H1 (cell line): ENCODE data around the gene VPS51. TPM values are rescaled to one million over a fixed set of nuclear protein-coding genes. Genes with fewer than 3 reads are reported as not detected.

Experiments used
- CTCF ChIA-PET: fragments of 300-600 bp; sonication (Branson Sonifier 250); formaldehyde crosslinking; loops from one replicate; lab custom pipeline; 2021; ENCODE audit not compliant: partially characterized antibody; lab: Charles Lee
- POLR2A ChIA-PET: fragments of 300-600 bp; sonication (Branson Sonifier 250); formaldehyde crosslinking; loops from one replicate; lab custom pipeline; 2021; ENCODE audit warnings: inconsistent platforms; ENCODE audit not compliant: partially characterized antibody; lab: Charles Lee
- DNase-seq, 2 experiments: peaks; one replicate each; pipeline versions ENCODE4 v3.0.0 to v3.0.0-alpha.2; 2010 to 2022; ENCODE audit warnings: low spot score in 2 of 2, low read depth in 1 of 2, mixed read lengths in 1 of 2
- FAIRE-seq: peaks from 2 replicates; lab custom pipeline; 2011; peaks lifted over from hg19 to GRCh38; lab: Jason Lieb, UNC
- H2AFZ ChIP-seq: 2 replicates; pipeline ENCODE4 v1.8.1; 2012; ENCODE audit warnings: low read length, inconsistent platforms
- H2AK5ac ChIP-seq: 2 replicates; pipeline ENCODE4 v1.6.1; 2013; ENCODE audit warnings: low read depth, low read length
- H2BK120ac ChIP-seq: replicated peaks from 2 replicates; pipeline ENCODE3; 2013; ENCODE audit warnings: low read depth, low read length, inconsistent platforms
- H2BK12ac ChIP-seq: 2 replicates; pipeline ENCODE4 v1.6.1; 2013; ENCODE audit warnings: low read depth, low read length
- H2BK15ac ChIP-seq: 2 replicates; pipeline ENCODE4 v1.6.1; 2013; ENCODE audit warnings: low read length
- H2BK20ac ChIP-seq: 2 replicates; pipeline ENCODE4 v1.6.1; 2013; ENCODE audit warnings: low read length
- H2BK5ac ChIP-seq: 2 replicates; pipeline ENCODE4 v1.6.1; 2013; ENCODE audit warnings: low read depth, low read length
- H3K14ac ChIP-seq: 2 replicates; pipeline ENCODE4 v1.6.1; 2013; ENCODE audit warnings: inconsistent platforms; ENCODE audit not compliant: insufficient read length
- H3K18ac ChIP-seq: 2 replicates; pipeline ENCODE4 v1.6.1; 2013; ENCODE audit warnings: low read length; ENCODE audit errors: extremely low read depth
- H3K23ac ChIP-seq: 2 replicates; pipeline ENCODE4 v1.6.1; 2013; ENCODE audit warnings: inconsistent platforms; ENCODE audit not compliant: insufficient read length
- H3K23me2 ChIP-seq: 2 replicates; pipeline ENCODE4 v1.6.1; 2013; ENCODE audit warnings: low read depth, low read length
- H3K27ac ChIP-seq: 2 replicates; pipeline ENCODE4 v1.6.1; 2011; ENCODE audit warnings: low read depth, low read length, inconsistent platforms
- H3K27me3 ChIP-seq, 4 experiments: replicated peaks in 1 of 4; 1 replicate in 1 of 4; 2 replicates in 3 of 4; pipeline versions ENCODE4 v1.6.1 to v1.8.1; 2011 to 2013; ENCODE audit warnings: low read length in 3 of 4, mild to moderate bottlenecking in 3 of 4, inconsistent platforms in 2 of 4, mixed read lengths in 2 of 4, moderate library complexity in 1 of 4; ENCODE audit not compliant: control insufficient read depth in 3 of 4, insufficient read depth in 3 of 4; ENCODE audit errors: extremely low read depth in 1 of 4
- H3K36me3 ChIP-seq, 4 experiments: 2 replicates each; pipeline versions ENCODE4 v1.6.1 to v1.8.1; 2011 to 2013; ENCODE audit warnings: mild to moderate bottlenecking in 4 of 4, low read length in 3 of 4, moderate library complexity in 2 of 4, control low read depth in 1 of 4, inconsistent platforms in 1 of 4; ENCODE audit not compliant: insufficient read depth in 4 of 4, control insufficient read depth in 2 of 4
- H3K4ac ChIP-seq: replicated peaks from 2 replicates; pipeline ENCODE3; 2013; ENCODE audit warnings: low read length, low read depth, mixed read lengths, inconsistent platforms; ENCODE audit not compliant: insufficient read length
- H3K4me1 ChIP-seq, 4 experiments: replicated peaks in 1 of 4; 1 replicate in 1 of 4; 2 replicates in 3 of 4; pipeline versions ENCODE4 v1.6.1 to v1.8.1; 2011 to 2013; ENCODE audit warnings: low read length in 3 of 4, inconsistent platforms in 2 of 4, mixed read lengths in 1 of 4; ENCODE audit not compliant: insufficient read depth in 4 of 4, control insufficient read depth in 3 of 4
- H3K4me2 ChIP-seq, 2 experiments: 2 replicates each; pipeline versions ENCODE4 v1.6.1 to v1.8.1; 2011 to 2013; ENCODE audit warnings: low read depth in 2 of 2, low read length in 2 of 2, control low read depth in 1 of 2, inconsistent platforms in 1 of 2, mild to moderate bottlenecking in 1 of 2; ENCODE audit not compliant: insufficient read depth in 1 of 2
- H3K4me3 ChIP-seq, 4 experiments: fragments of 200-600, 300-600 bp in 1 of 4; sonication (generic), shearing (Covaris generic), sonication (Bioruptor Twin) in 1 of 4; 2 replicates each; pipeline versions ENCODE4 v1.5.1 to v1.8.1; 2011 to 2016; ENCODE audit warnings: low read length in 4 of 4, low read depth in 3 of 4, control low read depth in 2 of 4, inconsistent platforms in 2 of 4, mild to moderate bottlenecking in 2 of 4, mixed read lengths in 1 of 4, moderate library complexity in 1 of 4; ENCODE audit not compliant: insufficient read depth in 2 of 4; ENCODE audit errors: extremely low read depth in 1 of 4
- H3K56ac ChIP-seq: replicated peaks from 2 replicates; pipeline ENCODE3; 2013; ENCODE audit warnings: low read depth, mild to moderate bottlenecking, mixed read lengths, low read length, inconsistent platforms; ENCODE audit not compliant: insufficient read length
- H3K79me1 ChIP-seq: 2 replicates; pipeline ENCODE4 v1.6.1; 2013; ENCODE audit warnings: low read depth, low read length, control low read depth
- H3K79me2 ChIP-seq, 2 experiments: 2 replicates each; pipeline versions ENCODE4 v1.6.1 to v1.8.1; 2012 to 2013; ENCODE audit warnings: low read length in 2 of 2, mild to moderate bottlenecking in 2 of 2, inconsistent platforms in 1 of 2; ENCODE audit not compliant: insufficient read depth in 2 of 2, control insufficient read depth in 1 of 2
- H3K9ac ChIP-seq, 4 experiments: replicated peaks in 1 of 4; 1 replicate in 1 of 4; 2 replicates in 3 of 4; pipeline versions ENCODE4 v1.6.1 to v1.8.1; 2011 to 2013; ENCODE audit warnings: low read depth in 3 of 4, low read length in 3 of 4, control low read depth in 2 of 4, mild to moderate bottlenecking in 2 of 4, moderate library complexity in 2 of 4, inconsistent platforms in 1 of 4; ENCODE audit errors: extremely low read depth in 1 of 4
- H3K9me3 ChIP-seq, 2 experiments: 2 replicates each; pipeline versions ENCODE4 v1.6.1 to v1.8.1; 2012 to 2013; ENCODE audit warnings: mild to moderate bottlenecking in 2 of 2, moderate library complexity in 2 of 2, control low read depth in 1 of 2, inconsistent platforms in 1 of 2, low read depth in 1 of 2, low read length in 1 of 2, mixed read lengths in 1 of 2; ENCODE audit not compliant: insufficient read depth in 2 of 2
- H4K20me1 ChIP-seq, 2 experiments: replicated peaks in 1 of 2; 2 replicates each; pipeline versions ENCODE3 to v1.8.1; 2011 to 2013; ENCODE audit warnings: inconsistent platforms in 2 of 2, low read length in 2 of 2, mild to moderate bottlenecking in 1 of 2; ENCODE audit not compliant: insufficient read depth in 2 of 2, control insufficient read depth in 1 of 2
- H4K5ac ChIP-seq: 2 replicates; pipeline ENCODE4 v1.6.1; 2013; ENCODE audit warnings: low read length, low read depth, mixed read lengths, inconsistent platforms; ENCODE audit not compliant: insufficient read length
- H4K8ac ChIP-seq: 2 replicates; pipeline ENCODE4 v1.8.0; 2013; ENCODE audit warnings: mild to moderate bottlenecking, moderate library complexity, low read length, inconsistent platforms; ENCODE audit not compliant: insufficient read depth; ENCODE audit errors: extremely low read depth
- H4K91ac ChIP-seq: replicated peaks from 2 replicates; pipeline ENCODE3; 2013; ENCODE audit warnings: low read length, mixed read lengths, inconsistent platforms; ENCODE audit not compliant: insufficient read length
- BCL11A ChIP-seq, 2 experiments: IDR thresholded peaks; one replicate each; pipeline ENCODE4 v1.6.1; 2011; ENCODE audit warnings: low read depth in 2 of 2, low read length in 2 of 2, mild to moderate bottlenecking in 2 of 2
- CTCF ChIP-seq, 3 experiments: IDR thresholded peaks; 1 replicate in 2 of 3; 2 replicates in 1 of 3; pipeline versions ENCODE4 v1.5.1 to v1.6.1; 2011; ENCODE audit warnings: low read length in 3 of 3, mild to moderate bottlenecking in 3 of 3, inconsistent platforms in 2 of 3, low read depth in 1 of 3, moderate library complexity in 1 of 3; ENCODE audit not compliant: insufficient read depth in 1 of 3; ENCODE audit errors: control extremely low read depth in 1 of 3
- GTF2F1 ChIP-seq: IDR thresholded peaks from 2 replicates; pipeline ENCODE4 v1.6.1; 2012; ENCODE audit warnings: low read depth, low read length, improper control_type of control experiment, borderline replicate concordance
- whole genome bisulfite sequencing, 2 experiments: shearing (Covaris generic) in 1 of 2; methylation state at CpG; one replicate each; pipeline versions ENCODE4 v1.1.6 to v1.1.7; 2013 to 2015; ENCODE audit warnings: low lambda C conversion rate in 2 of 2, mixed read lengths in 2 of 2, inconsistent platforms in 1 of 2, low coverage in 1 of 2, missing lambda C conversion rate in 1 of 2; ENCODE audit not compliant: insufficient replicate concordance in 2 of 2, insufficient coverage in 1 of 2, insufficient read length in 1 of 2; ENCODE audit errors: extremely low coverage in 1 of 2, missing lambda C conversion rate in 1 of 2; 5-methylcytosine and 5-hydroxymethylcytosine counted together
- polyA plus RNA-seq, 7 experiments: library from polyadenylated mRNA; depleted of rRNA in 3 of 7; stranded (reverse) in 5 of 7; unstranded in 2 of 7; fragments of >200 nt in 5 of 7; fragments of 200-250 nt in 2 of 7; gene quantifications; 1 replicate in 5 of 7; 2 replicates in 1 of 7; 4 replicates in 1 of 7; pipeline versions ENCODE4 v1.2.1 to v1.2.3, GENCODE V29; 2011 to 2013; ENCODE audit warnings: missing spikeins in 2 of 7, mixed read lengths in 2 of 7
- total RNA-seq: library from RNA; stranded (reverse); fragmentation: NEBNext Ultra II Directional; extraction: Animal tissue kit (Norgen Biotek cat#: 25700); gene quantifications from 2 replicates; pipeline ENCODE4 v1.2.1, GENCODE V29; 2021

The VPS51 gene
- total and polyA plus RNA-seq, 2 of the 8 experiments (the other 6 are each of a cell fraction or from before 2014, with no cell fraction given), result 97.4 to 142 TPM

- H2BK12ac ChIP-seq, result no peak overlapping the region
- H3K4me2 ChIP-seq, result no peak overlapping the region
- TF ChIP-seq CTCF (IDR thresholded peaks at IDR 0.05; ENCODE audit: control extremely low read depth in 1 of 3, insufficient read depth in 1 of 3, low read depth in 1 of 3, low read length in 3 of 3) (peak; percentile 20 to 31 (median 25)), BCL11A (IDR thresholded peaks at IDR 0.05; ENCODE audit: low read depth in 2 of 2, low read length in 2 of 2) (no peak), GTF2F1 (no peak)
- H3K4me1 ChIP-seq, result peaks cover 0 to 9% (median 7%) of the 10 kb centered on the region in 4 experiments; a peak in 6 of 7 replicates
- H2BK5ac ChIP-seq, result no peak overlapping the region
- no peak overlapping the region for H3K4me3 ChIP-seq
- CTCF ChIA-PET, result interaction anchor here (0.6 to 9.5 kb wide), 13 partner anchors 8 to 1885 kb away, joined by 3 to 71 read pairs (median 4); partner anchors contain the start of genes CAPN1, FAU, MRPL49 and TM7SF2
- no peak overlapping the region for H4K91ac ChIP-seq
- no peak overlapping the region for H2BK120ac ChIP-seq
- H4K5ac ChIP-seq, result no peak overlapping the region
- POLR2A ChIA-PET, result interaction anchor here (0.6 to 15.8 kb wide), 5 partner anchors 14 to 56 kb away, joined by 3 to 305 read pairs (median 5); partner anchors contain the start of genes CDCA5, FAU, MRPL49 and TM7SF2
- no peak overlapping the region for H3K56ac ChIP-seq
- peaks cover 0 to 17% of the 10 kb centered on the region in 2 experiments for H4K20me1 ChIP-seq
- H3K23ac ChIP-seq, result no peak overlapping the region
- DNase-seq (no peak), FAIRE-seq (no peak)
- H3K9ac ChIP-seq, result no peak overlapping the region
- H3K14ac ChIP-seq, result no peak overlapping the region
- no peaks in the 10 kb centered on the region for H3K9me3 ChIP-seq
- WGBS, 2 experiments, result 91% methylated on average over 12 of the region's 13 CpGs; no CpG with 5 or more reads in 1 of the 2 experiments
- H3K27me3 ChIP-seq, result no peaks in the 10 kb centered on the region
- no peak overlapping the region for H3K18ac ChIP-seq
- peaks cover 19 to 63% (median 53%) of the 10 kb centered on the region in 4 experiments for H3K36me3 ChIP-seq
- H2BK15ac ChIP-seq, result no peak overlapping the region
- H3K79me2 ChIP-seq, result peaks cover 0 to 16% of the 10 kb centered on the region in 2 experiments; a peak in 1 of 4 replicates
- H3K27ac ChIP-seq, result no peak overlapping the region
- no peak overlapping the region for H3K4ac ChIP-seq
- peaks cover 3% of the 10 kb centered on the region; the same call in 1 of the 2 replicates for H3K79me1 ChIP-seq
- H2AK5ac ChIP-seq, result no peak overlapping the region
- H4K8ac ChIP-seq, result peak overlapping the region; percentile 11
- H3K23me2 ChIP-seq, result peaks cover 10% of the 10 kb centered on the region
- no peak overlapping the region for H2BK20ac ChIP-seq
- no peak overlapping the region for H2AFZ ChIP-seq
Measured at GRCh38 chr11:65129649-65130441, 33.8 kb downstream of the VPS51 start.
